Measurements from ENCODE around the gene RTN4R.

GRCh38 chr22:20279662-20280134, 11.6 kb upstream of the RTN4R start:
- TF ChIP-seq CTCF (IDR thresholded peaks at IDR 0.05; ENCODE audit: borderline replicate concordance, extremely low read depth, low read length, poor library complexity, severe bottlenecking) = no peak
- no peak for TF ChIP-seq EZH2 (IDR thresholded peaks at IDR 0.05; ENCODE audit: borderline replicate concordance, low read depth, low read length, severe bottlenecking)

Measured in DND-41 (cell line).